ENCODE measurements around the gene DEPDC5.

DEPDC5 gene

GRCh38 chr22:31945971-31946680 lies 192.3 kb downstream of the DEPDC5 start:
- no peak for TF ChIP-seq CTCF (IDR thresholded peaks at IDR 0.05)

GRCh38 chr22:31947296-31947695 lies 193.5 kb downstream of the DEPDC5 start:
- peak; percentile 73 for TF ChIP-seq CTCF (IDR thresholded peaks at IDR 0.05)

- no peak for TF ChIP-seq CTCF (IDR thresholded peaks at IDR 0.05)
Observed at GRCh38 chr22:31948002-31948401, 194.2 kb downstream of the DEPDC5 start.

GRCh38 chr22:31950226-31950625 lies 196.4 kb downstream of the DEPDC5 start:
- no peak for TF ChIP-seq CTCF (IDR thresholded peaks at IDR 0.05)

GRCh38 chr22:31951194-31952093 lies 197.6 kb downstream of the DEPDC5 start:
- TF ChIP-seq CTCF (IDR thresholded peaks at IDR 0.05) = no peak

GRCh38 chr22:31952094-31952401 lies 198.2 kb downstream of the DEPDC5 start:
- no peak for TF ChIP-seq CTCF (IDR thresholded peaks at IDR 0.05)

- TF ChIP-seq CTCF (IDR thresholded peaks at IDR 0.05) = no peak
Observed at GRCh38 chr22:31952472-31952871, 198.7 kb downstream of the DEPDC5 start.

Data from LNCAP (cell line).